G401 (cell line): ENCODE measurements around the gene MPL. TPM values are rescaled to one million over a fixed set of nuclear protein-coding genes. Genes with fewer than 3 reads are reported as not detected.

Experiments
- DNase-seq: peaks from one replicate; pipeline ENCODE4 v3.0.0-alpha.2; 2015; ENCODE audit warnings: low spot score
- in situ Hi-C: cut with HindIII; loops from 2 replicates; pipeline ENCODE4 v1.10.0; 2016; ENCODE audit warnings: low sequenced_read_pairs, mixed read lengths
- total RNA-seq: library from RNA; depleted of rRNA; stranded (reverse); fragments of >200 nt; shearing (Covaris generic); gene quantifications from 2 replicates; pipeline ENCODE4 v1.2.3, GENCODE V29; 2014

The MPL gene
- total RNA-seq, 1 experiment from 2014 or later = not detected

- DNase-seq = peak; percentile 47
These were observed 12.1 kb downstream of the MPL start for GRCh38 chr1:43349594-43350306.

GRCh38 chr1:43350976-43351375, 13.4 kb downstream of the MPL start:
- no peak for DNase-seq
- in situ Hi-C loops = no loop called here

More at GRCh38 chr1:43349594-43350306, 12.1 kb downstream of the MPL start:
- in situ Hi-C loops = no loop called here

- in situ Hi-C loops = no loop called here
- no peak for DNase-seq
These were observed 14.1 kb downstream of the MPL start for GRCh38 chr1:43351421-43352350.

DNA sequence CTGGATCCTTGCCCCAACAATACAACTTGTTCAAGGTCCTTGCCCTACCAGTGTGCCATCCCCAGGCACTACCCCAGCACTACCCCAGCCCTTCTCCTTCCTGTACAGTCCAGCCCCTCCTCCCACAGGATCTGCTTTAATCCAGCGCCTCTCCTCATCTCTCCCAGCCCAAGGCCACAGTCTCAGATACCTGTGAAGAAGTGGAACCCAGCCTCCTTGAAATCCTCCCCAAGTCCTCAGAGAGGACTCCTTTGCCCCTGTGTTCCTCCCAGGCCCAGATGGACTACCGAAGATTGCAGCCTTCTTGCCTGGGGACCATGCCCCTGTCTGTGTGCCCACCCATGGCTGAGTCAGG, 14.7 kb downstream of the MPL start:
- in situ Hi-C loops = no loop called here
- DNase-seq = no peak

DNA sequence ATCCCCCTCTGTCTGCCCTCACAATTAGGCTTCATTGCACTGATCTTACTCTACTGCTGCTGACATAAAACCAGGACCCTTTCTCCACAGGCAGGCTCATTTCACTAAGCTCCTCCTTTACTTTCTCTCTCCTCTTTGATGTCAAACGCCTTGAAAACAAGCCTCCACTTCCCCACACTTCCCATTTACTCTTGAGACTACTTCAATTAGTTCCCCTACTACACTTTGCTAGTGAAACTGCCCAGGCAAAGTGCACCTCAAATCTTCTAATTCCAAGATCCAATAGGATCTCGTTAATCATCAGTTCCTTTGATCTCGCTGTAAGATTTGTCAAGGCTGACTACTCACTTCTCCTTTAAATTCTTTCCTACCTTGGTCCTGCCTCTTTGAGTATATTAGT, 15.3 kb downstream of the MPL start:
- in situ Hi-C loops = no loop called here
- DNase-seq = no peak

GRCh38 chr1:43354471-43354870, 16.9 kb downstream of the MPL start:
- no peak for DNase-seq
- in situ Hi-C loops = no loop called here

DNA sequence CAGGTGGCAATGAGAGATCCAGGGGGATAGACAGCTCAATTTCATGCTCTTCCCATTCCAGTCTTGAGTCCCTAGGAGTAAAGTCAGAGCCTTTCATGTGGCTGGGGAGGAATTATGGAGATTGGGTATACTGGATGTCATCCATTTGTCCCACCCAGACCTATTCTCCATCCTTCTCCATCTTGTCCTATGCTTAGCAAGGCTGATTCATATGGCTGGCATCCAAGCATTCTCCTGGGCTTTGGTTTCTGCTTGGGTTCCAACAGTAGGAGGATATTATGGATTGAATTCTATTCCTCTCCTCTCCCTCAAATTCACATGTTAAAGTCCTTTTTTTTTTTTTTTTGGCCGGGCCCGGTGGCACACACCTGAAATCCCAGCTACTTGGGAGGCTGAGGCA, 17.3 kb downstream of the MPL start:
- DNase-seq = no peak
- in situ Hi-C loops = no loop called here

DNA sequence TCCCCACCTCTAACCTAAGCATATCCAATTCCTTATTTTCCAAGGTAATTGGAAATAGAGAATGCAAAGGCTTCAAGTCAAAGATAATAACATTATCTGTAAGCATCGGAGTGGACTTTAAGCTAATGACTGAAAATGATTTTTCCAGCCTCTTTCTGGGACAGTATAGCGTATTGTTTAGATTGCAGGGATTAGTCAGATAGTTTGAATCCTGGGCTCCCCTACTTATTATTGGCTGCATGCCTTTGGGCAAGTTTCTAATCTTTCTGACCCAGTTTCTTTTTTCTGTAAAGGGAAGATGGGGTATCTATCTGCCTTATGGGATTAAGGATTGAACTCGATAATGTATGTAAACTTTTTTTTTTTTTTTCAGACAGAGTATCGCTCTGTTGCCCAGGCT, 19.6 kb downstream of the MPL start:
- in situ Hi-C loops = no loop called here
- no peak for DNase-seq

DNA sequence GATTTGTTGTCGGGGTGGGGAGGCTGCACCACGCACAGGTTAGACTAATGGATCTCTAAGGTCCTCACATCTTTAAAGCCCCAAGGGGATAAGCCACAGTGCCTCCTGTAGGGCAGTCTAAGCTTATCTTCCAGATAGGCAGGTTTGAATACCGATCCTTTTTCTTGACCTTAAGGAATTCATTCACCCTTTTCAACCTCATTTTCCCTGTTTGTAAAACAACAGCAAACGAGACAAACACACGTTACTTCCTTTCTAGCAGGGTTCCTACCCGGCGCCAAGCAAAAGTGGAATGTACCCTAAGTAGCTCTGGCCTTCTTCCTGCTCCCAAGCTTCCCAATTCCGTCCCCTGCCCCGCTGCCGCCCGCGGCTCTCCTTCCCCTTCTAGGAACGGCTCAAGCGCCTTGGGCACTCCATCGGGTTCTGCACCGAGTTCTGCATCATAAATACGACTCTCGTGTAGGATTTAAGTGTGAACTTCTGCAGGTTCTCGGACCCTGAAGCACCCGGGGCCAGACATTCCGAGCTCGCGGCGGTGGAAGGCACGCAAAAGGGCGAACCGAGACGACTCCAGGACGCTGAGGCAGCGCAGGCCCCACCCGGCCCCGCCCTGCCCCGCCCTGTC, 20.6 kb downstream of the MPL start:
- in situ Hi-C loops = no loop called here
- DNase-seq = peak; percentile 41

- DNase-seq = peak; percentile 97
- in situ Hi-C loops = no loop called here
These were observed 21.4 kb downstream of the MPL start, which contains the start of gene CDC20 for GRCh38 chr1:43358746-43359693. CDC20 (plus strand) TSS chr1:43358981; CDS start chr1:43359216, 235 bp downstream.

DNA sequence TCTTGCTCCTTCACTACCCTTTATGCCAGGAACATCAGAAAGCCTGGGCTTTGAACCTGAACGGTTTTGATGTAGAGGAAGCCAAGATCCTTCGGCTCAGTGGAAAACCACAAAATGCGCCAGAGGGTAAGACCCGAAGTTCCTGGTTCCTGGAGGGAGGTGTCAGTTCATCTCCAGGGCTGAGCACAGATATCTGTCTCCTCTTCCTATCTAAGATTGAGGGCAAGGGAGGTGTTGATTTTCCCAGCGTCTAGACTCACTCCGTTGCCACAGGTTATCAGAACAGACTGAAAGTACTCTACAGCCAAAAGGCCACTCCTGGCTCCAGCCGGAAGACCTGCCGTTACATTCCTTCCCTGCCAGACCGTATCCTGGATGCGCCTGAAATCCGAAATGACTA, 22.1 kb downstream of the MPL start:
- no peak for DNase-seq
- in situ Hi-C loops = no loop called here

DNA sequence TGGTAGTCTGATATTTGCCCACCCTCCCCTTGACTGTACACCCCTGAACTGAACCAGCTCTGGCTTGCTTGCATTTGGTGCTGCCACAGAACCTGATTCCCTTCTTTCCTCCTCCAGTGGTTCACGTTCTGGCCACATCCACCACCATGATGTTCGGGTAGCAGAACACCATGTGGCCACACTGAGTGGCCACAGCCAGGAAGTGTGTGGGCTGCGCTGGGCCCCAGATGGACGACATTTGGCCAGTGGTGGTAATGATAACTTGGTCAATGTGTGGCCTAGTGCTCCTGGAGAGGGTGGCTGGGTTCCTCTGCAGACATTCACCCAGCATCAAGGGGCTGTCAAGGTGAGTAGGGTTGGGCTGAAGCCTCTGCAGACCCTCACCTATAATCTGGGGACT, 23.0 kb downstream of the MPL start:
- DNase-seq = no peak
- in situ Hi-C loops = no loop called here

- in situ Hi-C loops = no loop called here
- no peak for DNase-seq
These were observed 25.8 kb downstream of the MPL start for GRCh38 chr1:43363283-43363934.

DNA sequence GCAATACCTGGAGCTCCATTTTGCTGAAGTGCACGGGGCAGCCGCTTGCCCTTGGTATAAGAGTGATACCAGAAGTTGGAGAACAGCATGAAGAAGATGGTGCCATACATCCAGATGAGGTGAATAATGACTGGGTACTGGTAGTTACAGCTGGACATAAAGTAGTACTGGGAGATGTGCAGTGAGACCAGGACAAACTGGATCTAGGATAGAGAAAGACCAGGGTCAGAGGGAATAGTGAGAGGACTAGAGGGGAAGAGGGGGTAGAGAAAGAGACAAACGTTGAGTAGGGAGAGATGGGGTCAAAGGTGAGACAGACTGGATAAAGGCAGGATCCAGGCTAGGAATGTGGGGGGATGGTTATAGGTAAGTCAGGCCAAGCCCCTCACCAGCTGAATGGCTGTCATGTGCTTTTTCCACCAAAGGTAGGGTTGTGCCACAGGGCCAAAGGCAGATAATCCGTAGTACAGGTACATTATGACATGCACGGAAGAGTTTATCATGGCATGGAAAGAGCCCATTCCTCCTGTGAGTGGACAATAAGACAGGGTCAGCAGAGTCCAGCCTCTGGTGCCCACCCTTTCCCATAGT, 26.4 kb downstream of the MPL start:
- DNase-seq = no peak
- in situ Hi-C loops = no loop called here

GRCh38 chr1:43365678-43366077, 28.1 kb downstream of the MPL start:
- no peak for DNase-seq
- in situ Hi-C loops = no loop called here

DNA sequence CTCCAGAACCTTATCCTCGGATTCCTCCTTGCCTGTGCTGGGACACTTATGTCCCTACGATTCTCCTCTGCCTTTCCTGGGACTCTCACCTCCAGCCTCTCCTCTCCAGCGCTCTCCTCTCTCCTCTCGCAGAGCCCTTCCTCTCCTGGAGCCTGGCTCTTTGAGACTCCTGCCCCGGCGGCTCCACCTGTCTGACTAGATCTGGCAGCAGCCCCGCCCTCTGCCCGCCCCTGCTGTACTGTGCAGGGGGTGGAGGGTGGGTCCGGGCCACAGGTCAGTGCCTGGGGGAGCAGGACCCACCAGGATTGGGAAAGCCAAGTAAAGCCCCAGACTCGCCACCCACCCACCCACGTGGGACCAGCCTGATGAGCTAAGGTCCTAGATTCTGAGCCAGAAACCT, 28.6 kb downstream of the MPL start:
- no peak for DNase-seq
- in situ Hi-C loops = no loop called here

DNA sequence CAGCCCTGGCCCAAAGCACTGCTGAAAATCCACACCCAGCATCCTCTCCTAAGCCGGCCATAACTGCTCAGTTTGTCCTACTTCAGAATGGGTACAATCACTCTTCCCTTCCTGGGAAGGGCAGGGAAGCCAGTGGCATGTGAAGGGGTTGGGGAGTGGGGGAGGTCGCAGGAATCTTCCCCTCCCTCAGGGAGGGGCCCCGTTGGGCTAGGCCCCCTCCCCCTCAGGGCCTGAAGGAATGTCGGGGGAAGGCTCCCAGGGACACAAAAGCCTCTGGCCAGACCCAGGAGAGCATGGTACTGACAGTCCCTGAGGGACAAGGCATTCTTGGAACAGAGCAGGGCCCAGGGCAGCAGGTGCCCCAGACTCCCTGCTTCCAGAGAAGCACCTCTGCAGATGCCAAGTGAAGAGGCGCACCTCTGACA, 29.0 kb downstream of the MPL start:
- in situ Hi-C loops = no loop called here
- DNase-seq = no peak
